Skeletal muscle satellite cell (primary cell): ENCODE data around the gene LHFPL6.
A peak's percentile ranks its signal among the peaks of the same experiment; 100 is the strongest.

Source experiments
- H3K27me3 ChIP-seq: 2 replicates; pipeline ENCODE4 v1.7.0; 2013; ENCODE audit warnings: low read length; ENCODE audit not compliant: control insufficient read depth, insufficient read depth
- H3K36me3 ChIP-seq: 2 replicates; pipeline ENCODE4 v1.7.0; 2013; ENCODE audit warnings: mild to moderate bottlenecking, control low read depth, low read length; ENCODE audit not compliant: insufficient read depth
- H3K4me1 ChIP-seq: 2 replicates; pipeline ENCODE4 v1.7.0; 2013; ENCODE audit warnings: low read length; ENCODE audit not compliant: control insufficient read depth, insufficient read depth
- H3K4me2 ChIP-seq: 2 replicates; pipeline ENCODE4 v1.7.0; 2013; ENCODE audit warnings: mild to moderate bottlenecking, low read length
- H3K4me3 ChIP-seq: 2 replicates; pipeline ENCODE4 v1.7.0; 2013; ENCODE audit warnings: low read length
- H3K9ac ChIP-seq: 2 replicates; pipeline ENCODE4 v1.7.0; 2013; ENCODE audit warnings: mild to moderate bottlenecking, low read depth, low read length, moderate library complexity
- H3K9me3 ChIP-seq: replicated peaks from 2 replicates; pipeline ENCODE4 v1.7.0; 2013; ENCODE audit warnings: mild to moderate bottlenecking, control low read depth, low read length

Gene LHFPL6

DNA sequence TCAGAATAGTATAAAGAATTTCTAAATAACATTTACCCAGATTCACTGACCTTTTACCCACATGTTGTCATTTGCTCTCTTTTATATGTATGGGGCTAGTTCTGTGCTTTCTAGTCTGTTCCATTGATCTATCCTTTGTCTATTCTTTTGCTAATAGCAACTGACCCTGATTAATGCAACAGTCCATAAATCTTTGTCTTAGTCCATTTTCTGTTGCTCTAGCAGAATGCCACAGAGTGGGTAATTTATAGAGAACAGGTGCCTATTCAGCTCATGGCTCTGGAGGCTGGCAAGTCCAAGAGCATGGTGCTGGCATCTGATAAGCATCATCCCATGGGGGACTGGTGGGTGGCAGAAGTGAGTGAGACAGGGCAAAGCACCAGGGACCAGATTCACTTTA lies 52.1 kb downstream of the LHFPL6 start:
- H3K4me1 ChIP-seq, result no peaks in the 10 kb centered on the region
- no peaks in the 10 kb centered on the region for H3K9me3 ChIP-seq
- no peak overlapping the region for H3K4me3 ChIP-seq
- H3K27me3 ChIP-seq, result no peaks in the 10 kb centered on the region
- H3K9ac ChIP-seq, result no peak overlapping the region
- no peak overlapping the region for H3K4me2 ChIP-seq
- H3K36me3 ChIP-seq, result peaks cover 4% of the 10 kb centered on the region

DNA sequence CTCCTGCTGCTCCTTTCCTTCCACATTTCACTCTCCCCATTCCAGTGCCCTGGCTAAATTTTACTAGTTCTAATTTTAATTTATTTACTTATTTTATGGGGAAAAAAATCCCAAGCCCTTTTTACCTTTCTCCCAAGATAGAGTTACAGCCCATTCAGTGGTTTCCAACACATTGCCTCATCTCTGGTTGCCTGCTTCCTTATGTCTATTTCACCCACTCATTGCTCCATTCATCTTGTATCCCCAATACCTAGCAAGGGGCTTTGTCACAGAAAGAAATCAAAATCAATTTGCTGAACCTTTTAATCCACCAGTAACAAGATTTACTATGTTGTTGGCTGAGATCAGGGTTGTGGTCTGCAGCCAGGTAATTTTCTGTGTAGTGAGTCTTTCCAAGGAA lies 55.9 kb downstream of the LHFPL6 start:
- no peaks in the 10 kb centered on the region for H3K36me3 ChIP-seq
- H3K4me3 ChIP-seq, result no peak overlapping the region
- H3K27me3 ChIP-seq, result no peaks in the 10 kb centered on the region
- H3K4me2 ChIP-seq, result no peak overlapping the region
- H3K9me3 ChIP-seq, result no peaks in the 10 kb centered on the region
- no peaks in the 10 kb centered on the region for H3K4me1 ChIP-seq
- H3K9ac ChIP-seq, result no peak overlapping the region

DNA sequence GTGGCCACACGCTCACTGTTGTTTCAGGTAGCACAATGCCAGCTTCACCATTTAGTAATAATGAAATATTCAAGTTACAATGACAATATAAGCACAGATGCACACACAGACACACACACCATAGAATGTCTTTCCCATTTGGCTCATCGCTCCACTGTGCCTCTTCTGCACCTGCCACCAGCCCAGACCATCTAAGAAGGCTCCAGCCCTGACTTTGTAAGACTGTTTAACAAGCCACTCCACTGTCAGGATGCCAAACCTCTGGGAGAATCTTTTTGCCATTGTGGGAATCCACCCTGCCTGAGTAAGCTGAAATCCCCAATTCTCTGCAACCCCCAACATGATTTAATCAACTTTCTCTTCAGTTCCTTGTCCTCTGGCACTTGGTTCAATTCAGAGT lies 60.6 kb downstream of the LHFPL6 start:
- Histone ChIP-seq H3K36me3 (no peaks in the 10 kb centered on the region), H3K4me2 (no peak overlapping the region)

DNA sequence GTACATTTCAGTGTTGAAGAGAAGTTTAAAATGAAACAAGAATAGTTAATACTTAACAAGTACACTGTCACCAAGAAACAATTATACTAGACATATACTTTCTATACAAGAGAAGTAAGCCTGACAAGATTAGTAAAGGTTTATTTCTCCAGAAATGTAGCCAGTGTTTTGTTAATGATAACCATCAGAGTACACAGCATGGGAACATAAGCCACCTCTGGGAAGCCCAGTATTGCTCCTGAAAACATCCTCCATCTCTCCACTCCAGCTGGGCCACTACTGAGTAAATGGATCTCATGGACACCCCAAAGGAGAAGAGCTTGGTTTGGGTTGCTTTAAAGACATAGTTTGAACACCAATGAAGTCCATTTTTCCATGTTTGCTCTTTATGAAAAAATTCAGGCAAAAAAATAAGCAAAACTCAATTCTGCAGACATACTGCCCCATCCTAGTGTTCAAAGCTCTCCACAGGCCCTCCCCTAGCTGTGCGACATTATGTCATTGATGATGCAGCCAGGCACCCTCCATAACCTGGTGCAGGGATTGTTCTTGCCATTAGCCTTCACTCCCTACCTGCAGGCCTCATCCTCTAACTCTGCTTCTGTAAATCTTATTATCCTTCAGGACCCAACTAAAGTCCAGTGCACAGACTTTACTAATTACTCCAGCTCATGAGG lies 61.9 kb downstream of the LHFPL6 start:
- Histone ChIP-seq H3K36me3 (no peaks in the 10 kb centered on the region), H3K9ac (no peak overlapping the region), H3K9me3 (no peaks in the 10 kb centered on the region), H3K4me2 (no peak overlapping the region), H3K4me3 (no peak overlapping the region), H3K27me3 (no peaks in the 10 kb centered on the region), H3K4me1 (peaks cover 15% of the 10 kb centered on the region)

More for the DNA sequence above, 60.6 kb downstream of the LHFPL6 start:
- H3K4me3 ChIP-seq, result no peak overlapping the region
- no peaks in the 10 kb centered on the region for H3K27me3 ChIP-seq
- H3K9me3 ChIP-seq, result no peaks in the 10 kb centered on the region
- H3K9ac ChIP-seq, result no peak overlapping the region
- peaks cover 15% of the 10 kb centered on the region for H3K4me1 ChIP-seq

DNA sequence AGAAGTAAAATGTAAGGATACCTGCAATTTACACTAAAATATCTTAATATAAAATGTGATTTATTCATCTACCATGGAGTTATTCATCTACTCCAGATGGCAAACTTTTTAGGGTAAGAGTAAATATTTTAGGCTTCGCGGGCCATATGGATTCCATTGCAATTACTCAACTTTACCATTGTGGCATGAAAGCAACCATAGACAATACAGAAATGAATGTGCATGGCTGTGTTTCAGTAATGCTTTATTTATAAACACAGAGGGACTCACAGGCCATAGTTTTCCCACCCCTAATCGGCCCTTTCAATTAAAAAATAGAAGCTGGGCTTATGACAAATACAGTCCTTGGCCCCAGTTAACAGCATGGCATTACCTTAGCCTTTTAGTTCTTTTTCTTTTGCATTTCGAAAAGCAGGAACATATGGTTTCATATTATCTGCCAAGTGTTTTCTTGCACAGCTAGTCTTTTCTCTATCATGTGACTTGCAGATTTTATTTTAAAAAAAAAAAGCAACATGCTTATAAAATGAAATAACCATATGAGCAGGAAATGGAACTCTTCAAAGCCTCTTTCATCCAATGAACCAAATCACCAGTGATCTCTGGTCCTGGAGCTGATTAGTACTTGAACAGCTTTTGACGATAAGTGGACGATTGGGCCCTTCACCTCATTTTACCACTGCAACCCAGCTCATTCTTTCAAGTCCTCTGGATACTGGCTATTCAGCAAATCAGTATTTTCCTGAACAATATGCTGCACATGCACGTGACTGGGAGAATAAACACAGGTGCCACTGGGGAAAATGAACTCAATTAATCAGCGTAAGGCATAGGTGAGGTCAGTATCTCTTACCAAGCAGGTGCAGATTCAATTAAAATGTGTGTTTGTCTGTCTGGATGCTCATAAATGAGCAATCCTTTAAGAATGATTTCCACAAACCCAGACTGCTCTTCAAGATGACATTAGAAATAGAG lies 63.9 kb downstream of the LHFPL6 start:
- Histone ChIP-seq H3K36me3 (no peaks in the 10 kb centered on the region), H3K27me3 (no peaks in the 10 kb centered on the region), H3K9ac (no peak overlapping the region), H3K4me2 (no peak overlapping the region), H3K9me3 (no peaks in the 10 kb centered on the region), H3K4me3 (no peak overlapping the region), H3K4me1 (peaks cover 15% of the 10 kb centered on the region)

DNA sequence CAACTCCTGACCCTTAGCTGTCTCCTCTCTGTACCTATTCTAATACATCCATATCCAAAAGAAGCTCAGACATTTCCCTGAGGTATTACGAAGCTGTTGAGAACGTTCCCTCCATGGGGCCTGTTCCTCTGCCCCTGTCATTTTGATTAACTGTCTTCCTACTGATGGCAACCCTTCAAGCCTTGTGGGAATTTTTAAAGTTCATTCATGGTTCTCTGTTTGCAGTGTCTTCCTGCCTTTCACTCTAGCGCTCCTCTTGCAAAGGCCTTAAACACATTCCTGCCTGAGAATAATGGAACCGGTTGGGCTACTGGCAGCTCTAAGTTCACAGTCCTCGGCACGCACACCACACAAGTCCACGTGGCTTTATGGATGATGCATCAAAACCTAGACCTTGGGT lies 66.1 kb downstream of the LHFPL6 start:
- H3K9ac ChIP-seq, result no peak overlapping the region

DNA sequence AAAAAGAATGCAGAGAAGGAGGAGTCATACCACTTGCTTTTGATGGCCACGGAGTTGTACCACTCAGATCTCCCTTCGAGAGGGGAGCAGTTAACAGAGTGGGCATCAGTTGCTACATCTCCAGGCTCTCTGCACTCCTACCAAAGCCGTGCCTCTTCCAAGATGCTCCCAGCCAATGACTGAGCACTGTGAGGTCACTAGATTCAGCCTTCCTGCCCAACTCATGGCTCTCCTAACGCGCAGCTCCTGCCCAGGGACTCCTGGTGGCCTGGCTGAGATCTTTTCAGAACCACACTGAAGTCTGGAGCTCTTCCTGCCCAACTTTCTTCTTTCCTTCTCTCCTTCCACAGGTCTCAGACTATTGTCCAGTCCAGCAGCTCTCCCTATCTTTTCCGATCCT lies 66.7 kb downstream of the LHFPL6 start:
- Histone ChIP-seq H3K9ac (no peak overlapping the region), H3K4me2 (no peak overlapping the region), H3K27me3 (no peaks in the 10 kb centered on the region), H3K9me3 (no peaks in the 10 kb centered on the region), H3K4me1 (peaks cover 28% of the 10 kb centered on the region), H3K36me3 (no peaks in the 10 kb centered on the region), H3K4me3 (no peak overlapping the region)

More for the DNA sequence above, 66.1 kb downstream of the LHFPL6 start:
- Histone ChIP-seq H3K36me3 (no peaks in the 10 kb centered on the region), H3K4me1 (peaks cover 21% of the 10 kb centered on the region), H3K4me3 (no peak overlapping the region), H3K9me3 (no peaks in the 10 kb centered on the region), H3K4me2 (no peak overlapping the region), H3K27me3 (no peaks in the 10 kb centered on the region)

DNA sequence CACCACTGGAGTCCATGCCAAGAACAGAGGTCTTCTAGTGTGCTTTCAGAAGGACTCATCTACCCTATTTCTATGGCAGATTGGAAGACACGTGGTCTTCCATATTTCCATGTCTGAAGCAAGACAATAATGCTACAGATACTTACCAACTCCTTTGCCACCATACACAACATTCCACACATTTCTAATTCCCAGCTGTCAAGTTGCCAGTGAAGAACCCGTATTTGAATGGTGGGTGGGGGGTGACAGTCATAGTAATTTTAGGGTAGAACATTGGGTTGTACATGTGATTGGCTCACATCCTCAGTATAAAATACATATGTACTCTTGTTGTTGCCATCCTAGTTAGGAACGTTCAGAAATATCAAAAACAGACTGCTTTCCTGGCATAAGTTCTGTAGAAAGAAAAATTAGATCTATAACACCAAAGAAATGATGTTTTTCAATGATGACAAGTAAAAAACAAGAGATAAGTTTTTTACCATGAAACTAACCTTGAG lies 69.3 kb downstream of the LHFPL6 start:
- Histone ChIP-seq H3K9ac (no peak overlapping the region), H3K9me3 (no peaks in the 10 kb centered on the region), H3K27me3 (no peaks in the 10 kb centered on the region), H3K4me3 (no peak overlapping the region), H3K36me3 (no peaks in the 10 kb centered on the region), H3K4me2 (no peak overlapping the region), H3K4me1 (peaks cover 27% of the 10 kb centered on the region)

DNA sequence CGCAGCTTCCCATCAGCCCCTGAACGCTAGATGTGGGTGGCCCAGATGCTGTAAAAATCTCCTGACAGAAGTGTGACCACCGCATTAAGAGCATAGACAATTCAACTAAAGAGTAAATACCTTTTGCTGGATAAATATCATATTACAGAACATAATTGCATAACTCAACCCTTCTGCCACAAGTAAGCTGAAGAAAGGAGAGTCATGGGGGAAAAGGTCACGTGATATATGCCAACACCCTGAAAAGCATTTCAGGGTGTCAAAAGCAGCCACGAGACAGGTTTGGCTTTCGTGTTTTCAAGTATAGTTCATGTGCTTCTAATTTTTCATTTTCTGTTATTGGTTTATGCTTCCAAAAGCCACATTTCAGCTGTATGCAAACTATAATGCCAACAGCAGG lies 71.3 kb downstream of the LHFPL6 start:
- no peaks in the 10 kb centered on the region for H3K27me3 ChIP-seq
- no peaks in the 10 kb centered on the region for H3K36me3 ChIP-seq
- peaks cover 45% of the 10 kb centered on the region for H3K4me1 ChIP-seq
- H3K4me2 ChIP-seq, result peak overlapping the region; percentile 39
- H3K4me3 ChIP-seq, result no peak overlapping the region
- H3K9me3 ChIP-seq, result no peaks in the 10 kb centered on the region
- H3K9ac ChIP-seq, result peak overlapping the region; percentile 12

DNA sequence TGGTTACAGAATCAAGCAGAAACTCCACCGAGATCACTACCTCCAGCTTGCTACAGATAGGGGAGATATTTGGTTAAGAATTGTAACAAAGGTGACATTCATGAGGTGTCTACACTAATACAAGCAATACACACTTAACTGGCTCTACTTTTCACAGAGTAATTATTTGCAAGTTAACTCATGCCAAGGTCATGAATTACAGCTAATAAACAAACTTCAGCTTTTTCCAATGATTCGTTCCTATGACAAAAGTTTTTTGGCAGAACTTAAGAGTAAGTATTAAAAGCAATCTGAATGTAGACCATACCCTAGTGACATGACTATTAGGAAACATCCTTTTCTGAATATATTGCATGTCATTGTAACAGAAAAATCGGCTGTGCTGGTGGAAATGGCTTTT lies 72.1 kb downstream of the LHFPL6 start:
- peaks cover 49% of the 10 kb centered on the region for H3K4me1 ChIP-seq
- no peak overlapping the region for H3K9ac ChIP-seq
- no peaks in the 10 kb centered on the region for H3K27me3 ChIP-seq
- H3K9me3 ChIP-seq, result no peaks in the 10 kb centered on the region
- H3K36me3 ChIP-seq, result no peaks in the 10 kb centered on the region
- peak overlapping the region; percentile 39 for H3K4me2 ChIP-seq
- no peak overlapping the region for H3K4me3 ChIP-seq

DNA sequence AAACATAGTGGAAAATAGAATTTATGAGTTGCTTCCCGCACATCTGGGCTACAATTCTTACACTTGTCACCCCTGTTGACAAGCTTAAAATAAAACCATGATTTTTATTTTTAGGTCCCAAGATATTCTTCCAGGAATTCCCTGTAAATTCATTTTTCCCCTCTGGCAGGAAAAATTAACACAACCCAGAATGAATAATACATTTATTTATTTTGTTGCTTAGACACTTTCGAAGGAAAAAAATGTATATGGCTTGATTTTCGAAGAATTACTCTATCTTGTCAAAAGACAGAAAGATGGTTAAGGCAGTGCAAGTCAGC lies 74.4 kb downstream of the LHFPL6 start:
- peak overlapping the region; percentile 74 for H3K9ac ChIP-seq
- no peaks in the 10 kb centered on the region for H3K36me3 ChIP-seq
- no peaks in the 10 kb centered on the region for H3K9me3 ChIP-seq
- no peaks in the 10 kb centered on the region for H3K27me3 ChIP-seq
- H3K4me2 ChIP-seq, result peak overlapping the region; percentile 76
- H3K4me3 ChIP-seq, result peak overlapping the region; percentile 41
- H3K4me1 ChIP-seq, result peaks cover 49% of the 10 kb centered on the region
